Activated CD8-positive, alpha-beta memory T cell treated with anti-CD3 and anti-CD28 coated beads, Interleukin-2, amount 50 U/mL, for 24 hours (primary cell): Measurements from ENCODE around the gene OSBPL3.

Experiments
- DNase-seq: peaks from one replicate; pipeline ENCODE4 v3.0.0-alpha.2; 2020; ENCODE audit errors: extremely low read depth

The OSBPL3 gene

DNA sequence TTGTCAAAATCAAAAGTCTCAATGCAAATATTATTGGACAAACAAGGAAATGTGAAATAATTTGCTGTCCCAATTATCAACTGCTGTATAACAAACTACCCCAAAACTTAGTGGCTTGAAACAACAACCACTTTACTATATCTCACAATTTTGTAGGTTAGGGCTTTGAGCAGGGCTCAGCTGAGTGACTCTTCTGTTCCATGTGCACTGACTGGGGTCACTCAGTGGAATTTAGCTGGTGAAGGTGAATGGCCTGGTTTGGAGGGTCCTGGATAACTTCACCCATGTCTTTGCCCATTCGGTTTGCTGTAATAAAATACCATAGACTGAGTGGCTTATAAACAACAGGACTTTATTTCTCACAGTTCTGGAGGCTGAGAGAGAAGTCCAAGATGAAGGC lies 219.0 kb downstream of the OSBPL3 start:
- DNase-seq = no peak

- DNase-seq = no peak
Measured at GRCh38 chr7:24757353-24758275, 222.4 kb downstream of the OSBPL3 start, which contains the start of gene GSDME. Gene GSDME (minus strand): TSS chr7:24757464. CDS start chr7:24749774, 7,690 bp downstream.

DNA sequence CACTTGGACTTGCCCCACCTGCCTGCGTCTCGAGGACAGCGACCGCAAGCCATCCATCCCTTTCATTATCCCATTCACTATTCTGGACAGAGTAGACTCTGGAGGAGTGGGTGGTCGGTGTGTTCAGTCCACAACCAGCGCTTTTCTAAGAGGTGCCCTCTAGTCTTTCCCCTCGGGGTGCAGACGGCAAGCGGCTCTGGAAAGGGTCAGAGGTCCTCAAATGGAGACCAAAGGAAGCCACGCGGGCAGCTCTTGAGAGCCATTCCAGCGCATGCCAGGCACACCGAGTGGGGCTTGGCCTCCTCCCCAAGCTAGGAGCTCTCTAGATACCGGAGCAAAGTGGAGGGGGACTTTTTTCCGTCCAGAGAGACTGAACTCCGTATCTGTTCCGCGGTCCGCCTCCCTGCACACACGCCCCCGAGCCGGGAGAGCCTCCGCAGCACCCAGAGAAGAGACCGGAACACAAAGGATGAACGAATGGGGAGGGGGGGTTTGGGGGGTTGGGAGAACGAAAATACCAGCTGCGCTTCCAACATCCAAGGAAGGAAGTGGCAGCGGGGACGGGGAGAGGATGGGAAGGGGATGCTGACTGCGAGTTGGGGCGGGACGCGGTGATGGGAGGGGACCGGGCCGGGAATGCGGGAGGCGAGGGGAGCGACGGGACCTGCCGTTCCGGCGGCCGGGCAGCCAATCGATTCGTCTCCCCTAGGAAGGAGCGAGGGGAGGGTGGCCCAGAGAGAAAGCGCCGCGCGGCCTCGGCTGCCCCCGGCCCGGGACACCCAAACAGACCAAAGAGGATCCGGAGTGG lies 223.2 kb downstream of the OSBPL3 start:
- no peak for DNase-seq

GRCh38 chr7:24755541-24756407 lies 224.2 kb downstream of the OSBPL3 start:
- no peak for DNase-seq

DNA sequence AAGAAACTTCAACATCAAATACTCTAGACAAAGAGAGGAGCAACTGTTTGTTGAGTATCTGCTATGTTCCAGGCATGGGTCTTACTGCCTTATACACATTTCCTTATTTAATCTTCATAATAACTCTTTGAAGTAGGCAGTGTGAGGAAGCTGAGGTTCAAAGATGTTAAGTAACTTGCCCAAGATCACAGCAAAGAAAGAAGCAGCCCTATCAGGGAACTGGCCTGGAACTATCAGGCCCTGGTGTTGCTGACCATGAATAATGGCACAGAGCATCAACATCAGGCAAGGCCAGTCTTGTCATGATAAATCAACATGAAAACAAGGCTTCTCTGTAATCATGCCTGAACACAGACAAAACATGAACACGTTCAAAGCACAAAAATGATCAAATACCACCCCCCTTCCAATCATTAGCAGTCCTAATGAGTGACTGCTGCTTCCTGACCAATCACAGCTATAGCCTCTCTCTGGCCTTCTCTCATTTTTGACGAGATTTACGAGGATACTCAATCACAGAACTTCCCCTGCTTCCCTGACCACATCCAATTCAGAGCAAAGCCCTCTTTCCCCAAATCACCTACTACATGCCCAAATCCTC lies 225.0 kb downstream of the OSBPL3 start:
- no peak for DNase-seq

DNA sequence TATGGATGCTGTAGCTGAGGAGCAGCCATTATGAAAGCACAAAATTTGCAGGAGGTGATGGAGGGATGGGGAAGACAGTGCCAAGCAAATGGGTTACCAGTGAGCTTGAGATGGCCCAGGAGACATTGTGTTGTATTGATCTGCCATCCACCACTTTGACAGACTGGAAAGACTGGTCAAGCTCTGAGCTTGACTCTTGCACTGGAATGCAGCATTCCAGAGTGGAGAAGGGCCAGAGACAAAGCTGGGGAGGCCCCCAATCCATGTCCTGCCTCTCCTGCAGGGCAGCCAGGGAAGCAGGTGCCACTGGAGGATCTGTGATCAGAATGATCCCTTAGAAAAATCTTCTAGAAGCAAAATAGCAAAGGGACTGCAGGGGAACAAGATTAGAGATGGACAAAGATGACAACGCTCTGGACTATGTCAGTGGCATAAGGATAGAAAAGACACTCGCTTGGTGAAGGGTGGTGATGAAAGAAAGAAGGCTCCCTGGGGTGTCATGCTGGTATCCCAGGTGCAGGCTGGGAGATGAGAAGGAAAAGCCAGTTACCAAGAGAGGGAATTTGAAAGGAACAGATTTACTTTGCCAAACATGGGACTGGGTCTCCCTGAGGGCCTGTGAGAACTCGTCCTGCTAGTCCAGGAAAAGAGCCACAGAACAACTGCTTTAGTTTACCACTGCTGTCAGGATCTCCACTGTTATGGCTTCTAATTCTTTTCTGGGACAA lies 227.7 kb downstream of the OSBPL3 start:
- DNase-seq = no peak

GRCh38 chr7:24751484-24751883 lies 228.5 kb downstream of the OSBPL3 start:
- DNase-seq = no peak

DNA sequence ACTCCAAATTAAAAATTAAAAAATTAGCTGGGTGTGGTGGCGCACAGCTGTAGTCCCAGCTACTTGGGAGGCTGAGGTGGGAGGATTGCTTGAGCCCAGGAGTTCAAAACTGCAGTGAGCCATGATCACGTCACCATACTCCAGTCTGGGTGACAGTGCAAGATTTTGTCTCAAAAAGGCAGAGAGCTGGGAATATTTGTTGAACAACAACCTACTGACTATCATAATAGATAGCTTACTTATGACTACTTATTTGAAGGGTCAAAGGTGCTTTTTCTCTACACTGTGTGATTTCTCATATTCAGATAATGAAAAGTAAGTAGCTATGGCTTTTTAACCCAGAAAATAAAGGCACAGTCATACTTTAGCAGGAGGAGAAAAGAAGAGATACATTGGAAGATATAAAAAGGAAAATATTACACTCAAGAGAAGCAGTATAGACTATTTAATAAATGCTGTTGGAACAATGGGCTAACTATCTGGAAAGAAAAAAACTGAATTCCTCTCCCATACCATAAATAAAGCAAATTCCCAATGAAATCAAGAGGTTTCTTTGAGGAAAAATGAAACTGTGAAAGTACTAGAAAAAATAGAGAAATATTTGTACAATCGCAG lies 229.4 kb downstream of the OSBPL3 start:
- DNase-seq = no peak

- DNase-seq = no peak
Measured at GRCh38 chr7:24748521-24748920, 231.5 kb downstream of the OSBPL3 start.
